Jurkat, Clone E6-1 (cell line): ENCODE data around the gene SLC35E1.
"Not testable (repeated sequence)": the region's sequence is repeated elsewhere in the genome, so short reads cannot be mapped to it uniquely, and the experiment has no call there.

Source experiments
- DNase-seq: peaks from one replicate; pipeline ENCODE4 v3.0.0-alpha.2; 2011; ENCODE audit warnings: low read depth, low spot score
- H3K4me3 ChIP-seq: 2 replicates; pipeline ENCODE4 v1.5.1; 2011; ENCODE audit warnings: mild to moderate bottlenecking, low read length, control low read depth, moderate library complexity

SLC35E1 gene

GRCh38 chr19:16514383-16515019, 57.7 kb downstream of the SLC35E1 start:
- DNase-seq = no peak
- no peak overlapping the region for H3K4me3 ChIP-seq

- DNase-seq, H3K4me3 ChIP-seq: not testable (repeated sequence)
Observed at GRCh38 chr19:16512611-16513010, 59.6 kb downstream of the SLC35E1 start.

DNA sequence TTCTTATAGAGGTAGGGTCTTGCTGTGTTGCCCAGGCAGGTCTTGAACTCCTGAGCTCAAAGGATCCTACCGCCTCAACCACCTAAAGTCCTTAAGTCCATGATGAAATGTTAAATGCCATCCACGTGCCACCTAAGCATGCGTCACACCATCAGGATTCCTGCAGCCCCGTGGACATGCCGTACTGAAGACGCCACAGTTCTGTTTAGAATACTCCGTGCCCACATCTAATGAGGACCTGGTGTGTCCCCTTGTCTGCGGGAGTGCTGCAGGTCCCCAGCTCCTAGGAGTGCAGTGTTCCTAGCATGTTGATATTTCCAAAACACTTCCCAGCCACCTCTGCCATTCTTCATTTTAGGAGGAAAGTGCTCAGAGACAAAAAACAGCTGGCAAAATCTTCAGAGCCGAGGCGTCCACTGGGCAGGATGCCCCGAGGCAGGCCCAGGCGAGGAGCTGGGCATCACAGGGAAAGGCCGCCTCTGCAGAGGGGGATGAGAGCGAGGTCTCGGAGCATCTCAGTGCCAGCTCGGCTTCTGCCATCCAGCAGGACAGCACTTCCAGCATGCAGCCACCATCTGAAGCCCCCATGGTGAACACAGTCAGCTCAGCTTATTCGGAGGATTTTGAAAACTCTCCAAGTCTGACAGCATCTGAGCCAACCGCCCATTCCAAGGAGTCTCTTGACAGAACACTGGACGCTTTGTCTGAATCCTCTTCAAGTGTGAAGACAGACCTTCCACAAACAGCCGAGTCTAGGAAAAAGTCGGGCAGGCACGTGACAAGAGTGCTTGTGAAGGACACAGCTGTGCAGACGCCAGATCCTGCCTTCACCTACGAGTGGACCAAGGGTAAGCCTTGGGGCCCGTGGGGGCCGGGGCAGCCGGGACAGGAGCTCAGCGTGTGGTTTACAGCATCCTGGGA, 62.8 kb downstream of the SLC35E1 start:
- DNase-seq = no peak

GRCh38 chr19:16508546-16508945, 63.7 kb downstream of the SLC35E1 start:
- DNase-seq = no peak
- H3K4me3 ChIP-seq = no peak overlapping the region

More for the DNA sequence above, 62.8 kb downstream of the SLC35E1 start:
- H3K4me3 ChIP-seq = no peak overlapping the region

- DNase-seq = no peak
- H3K4me3 ChIP-seq = no peak overlapping the region
Observed at GRCh38 chr19:16506961-16507360, 65.3 kb downstream of the SLC35E1 start.

- H3K4me3 ChIP-seq, DNase-seq: not testable (repeated sequence)
Observed at GRCh38 chr19:16506161-16506560, 66.1 kb downstream of the SLC35E1 start.

GRCh38 chr19:16504271-16504670, 67.9 kb downstream of the SLC35E1 start:
- H3K4me3 ChIP-seq = no peak overlapping the region
- no peak for DNase-seq
